Mesothelial cell of epicardium (in vitro differentiated cells): ENCODE data around the gene KCNE1. TPM values are rescaled to one million over a fixed set of nuclear protein-coding genes. Genes with fewer than 3 reads are reported as not detected.

Experiments used
- total RNA-seq: library from RNA; stranded (reverse); gene quantifications from 3 replicates; pipeline ENCODE4 v1.2.1, GENCODE V29; 2021

Gene KCNE1
- total RNA-seq, 1 donor from 2014 or later = 1.0 TPM

Other genes starting within 250 kb of the KCNE1 start
- 0.82 to 1.4 TPM (median 0.92 TPM) in 3 replicates for gene KCNE2, start 148.2 kb downstream of the KCNE1 start, total RNA-seq
- 8.4 to 16.9 TPM (median 8.4 TPM) in 3 replicates for gene SMIM11, start 136.7 kb downstream of the KCNE1 start, total RNA-seq
- not detected in 3 replicates for gene SMIM34, start 88.3 kb downstream of the KCNE1 start, total RNA-seq
- gene RCAN1, start 102.9 kb upstream of the KCNE1 start, total RNA-seq = 13.9 to 15.7 TPM (median 14.8 TPM) in 3 replicates
- gene CLIC6, start 156.8 kb upstream of the KCNE1 start, total RNA-seq = 1.4 to 1.7 TPM (median 1.5 TPM) in 3 replicates